SU-DHL-6 (cell line): ENCODE data around the gene HLA-DPB1.

Source experiments
- EZH2phosphoT487 ChIP-seq: fragments of 200-600 bp; sonication (generic), shearing (Covaris generic); conservative IDR thresholded peaks from 2 replicates; pipeline ENCODE4 v1.6.1; 2018; ENCODE audit warnings: mild to moderate bottlenecking, antibody characterized with exemption, low read length, moderate library complexity, mixed read lengths
- TF ChIP-seq, protein P1 (sequence below): fragments of 200-600 bp; sonication (generic); IDR thresholded peaks from one replicate; pipeline ENCODE4 v1.5.1; 2017; ENCODE audit warnings: antibody characterized with exemption, mild to moderate bottlenecking, low read length, moderate library complexity; ENCODE audit not compliant: insufficient read depth, poor library complexity, severe bottlenecking

- TF ChIP-seq, protein P1, sequence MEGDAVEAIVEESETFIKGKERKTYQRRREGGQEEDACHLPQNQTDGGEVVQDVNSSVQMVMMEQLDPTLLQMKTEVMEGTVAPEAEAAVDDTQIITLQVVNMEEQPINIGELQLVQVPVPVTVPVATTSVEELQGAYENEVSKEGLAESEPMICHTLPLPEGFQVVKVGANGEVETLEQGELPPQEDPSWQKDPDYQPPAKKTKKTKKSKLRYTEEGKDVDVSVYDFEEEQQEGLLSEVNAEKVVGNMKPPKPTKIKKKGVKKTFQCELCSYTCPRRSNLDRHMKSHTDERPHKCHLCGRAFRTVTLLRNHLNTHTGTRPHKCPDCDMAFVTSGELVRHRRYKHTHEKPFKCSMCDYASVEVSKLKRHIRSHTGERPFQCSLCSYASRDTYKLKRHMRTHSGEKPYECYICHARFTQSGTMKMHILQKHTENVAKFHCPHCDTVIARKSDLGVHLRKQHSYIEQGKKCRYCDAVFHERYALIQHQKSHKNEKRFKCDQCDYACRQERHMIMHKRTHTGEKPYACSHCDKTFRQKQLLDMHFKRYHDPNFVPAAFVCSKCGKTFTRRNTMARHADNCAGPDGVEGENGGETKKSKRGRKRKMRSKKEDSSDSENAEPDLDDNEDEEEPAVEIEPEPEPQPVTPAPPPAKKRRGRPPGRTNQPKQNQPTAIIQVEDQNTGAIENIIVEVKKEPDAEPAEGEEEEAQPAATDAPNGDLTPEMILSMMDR, result peak; percentile 99
- TF ChIP-seq EZH2phosphoT487, result no peak
Observed at GRCh38 chr6:33126101-33126714, 50.4 kb downstream of the HLA-DPB1 start.
